KOPT-K1 (cell line): Measurements from ENCODE around the gene PCDHGA2.
"Not testable (repeated sequence)": the region's sequence is repeated elsewhere in the genome, so short reads cannot be mapped to it uniquely, and the experiment has no call there.

Experiments used
- H3K27ac ChIP-seq: fragments of 200-600 bp; sonication (generic); 2 replicates; pipeline ENCODE4 v1.5.1; 2016; ENCODE audit warnings: antibody characterized with exemption, mild to moderate bottlenecking, low read depth, low read length; ENCODE audit not compliant: poor library complexity, severe bottlenecking
- H3K36me3 ChIP-seq: fragments of 200-600 bp; sonication (generic); 2 replicates; pipeline ENCODE4 v1.5.1; 2017; ENCODE audit warnings: antibody characterized with exemption, mild to moderate bottlenecking, low read length, moderate library complexity; ENCODE audit not compliant: insufficient read depth
- H3K9me3 ChIP-seq: fragments of 200-600 bp; sonication (generic); 2 replicates; pipeline ENCODE4 v1.5.1; 2017; ENCODE audit warnings: antibody characterized with exemption, low read length, mild to moderate bottlenecking; ENCODE audit not compliant: insufficient read depth, poor library complexity, severe bottlenecking

PCDHGA2 gene

DNA sequence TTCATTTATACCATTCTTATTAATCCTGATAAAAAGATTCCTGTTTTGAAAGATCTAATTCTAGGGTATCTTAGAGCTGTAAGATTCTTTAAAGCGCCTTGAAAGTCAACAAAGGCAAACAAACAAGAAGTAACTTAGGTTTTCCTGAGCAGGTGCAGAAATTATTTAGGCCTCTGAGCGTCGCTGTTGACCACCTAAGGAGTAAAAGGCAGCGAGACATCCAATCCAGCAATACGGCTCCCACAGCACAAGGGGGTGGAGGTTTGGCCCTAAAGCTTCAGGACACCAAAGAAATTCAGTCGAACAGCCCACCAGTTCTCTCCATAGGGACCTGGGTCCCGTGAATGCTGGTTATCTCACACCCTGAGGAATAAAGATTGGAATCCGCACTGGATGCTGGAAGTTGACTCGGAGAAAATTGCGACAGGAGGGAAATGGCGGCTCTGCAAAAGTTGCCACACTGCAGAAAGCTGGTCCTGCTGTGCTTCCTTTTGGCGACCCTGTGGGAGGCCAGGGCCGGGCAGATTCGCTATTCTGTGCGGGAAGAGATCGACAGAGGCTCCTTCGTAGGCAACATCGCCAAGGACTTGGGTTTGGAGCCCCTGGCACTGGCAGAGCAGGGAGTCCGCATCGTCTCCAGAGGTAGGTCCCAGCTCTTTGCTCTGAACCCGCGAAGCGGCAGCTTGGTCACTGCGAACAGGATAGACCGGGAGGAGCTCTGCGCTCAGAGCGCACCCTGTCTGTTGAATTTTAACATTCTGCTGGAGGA, at the start of gene PCDHGA2:
TSS of gene PCDHGA2 (plus strand) at position 223 of the 769 bp plus-strand sequence.
- Histone ChIP-seq H3K27ac (no peak within 1 kb of the TSS), H3K9me3 (peaks cover 20% of the 10 kb centered on the region), H3K36me3 (no peaks in the 10 kb centered on the region)

DNA sequence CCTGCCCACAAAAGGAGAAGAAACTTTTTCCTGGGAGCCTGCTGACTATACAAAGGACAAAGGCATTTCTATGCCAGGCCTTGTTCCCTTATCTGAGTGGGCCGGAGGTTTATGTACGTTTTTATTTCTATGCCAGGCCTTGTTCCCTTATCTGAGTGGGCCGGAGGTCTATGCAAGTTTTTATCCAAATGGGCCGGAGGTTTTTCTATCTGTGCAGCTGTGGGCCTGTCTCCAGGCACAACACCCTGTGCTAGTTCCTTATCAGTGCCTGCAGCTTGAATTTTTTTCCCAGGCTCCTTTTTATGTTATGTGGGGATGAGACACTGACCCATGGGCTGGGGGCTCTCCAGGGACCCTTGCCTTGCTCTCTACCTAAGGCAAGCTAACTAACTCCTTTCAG, 40.2 kb upstream of the PCDHGA2 start:
- peaks cover 47% of the 10 kb centered on the region for H3K9me3 ChIP-seq
- H3K36me3 ChIP-seq: no peaks in the 10 kb centered on the region

DNA sequence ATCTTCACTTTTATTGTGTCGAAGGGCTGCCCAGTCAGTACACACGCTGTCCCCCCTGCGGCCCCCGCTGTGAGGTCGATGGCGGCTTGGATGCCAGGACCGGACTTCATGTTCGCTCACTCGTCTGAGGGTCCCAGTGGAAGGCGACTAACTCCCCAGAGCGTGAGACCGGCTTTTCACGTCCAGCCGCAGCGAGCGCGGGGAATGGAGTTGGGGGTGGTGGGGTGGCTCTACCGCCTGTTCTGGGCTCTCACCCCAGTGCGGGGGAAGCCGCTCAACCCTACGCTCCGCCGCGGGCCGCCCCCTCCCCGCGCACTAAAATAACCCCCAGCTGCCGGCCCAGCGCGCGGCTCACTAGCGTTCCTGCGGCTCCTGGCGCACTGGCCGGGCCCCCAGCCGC, 34.8 kb upstream of the PCDHGA2 start, which contains the start of gene SLC25A2:
TSS of gene SLC25A2 (minus strand) at position 294 of the 400 bp plus-strand sequence. CDS start at position 110, 184 bp downstream.
- Histone ChIP-seq H3K9me3 (peaks cover 71% of the 10 kb centered on the region), H3K36me3 (no peaks in the 10 kb centered on the region), H3K27ac (no peak within 1 kb of the TSS)

More for the DNA sequence above, 40.2 kb upstream of the PCDHGA2 start:
- no peak overlapping the region for H3K27ac ChIP-seq

DNA sequence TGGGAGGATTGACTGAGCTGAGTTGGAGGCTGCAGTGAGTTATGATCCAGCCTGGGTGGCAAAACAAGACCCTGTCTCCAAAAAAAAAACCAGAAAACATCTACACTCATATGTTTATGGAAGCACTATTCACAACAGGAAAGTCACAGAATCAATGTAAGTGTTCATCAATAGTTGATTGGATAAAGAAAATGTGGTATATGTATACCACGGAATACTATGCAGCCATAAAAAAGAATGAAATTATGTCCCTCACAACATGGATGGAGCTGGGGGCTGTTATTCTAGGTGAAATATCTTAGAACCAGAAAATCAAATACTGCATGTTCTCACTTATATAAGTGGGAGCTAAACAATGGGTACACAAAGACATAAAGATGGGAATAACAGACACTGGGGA, 31.9 kb upstream of the PCDHGA2 start:
- peaks cover 76% of the 10 kb centered on the region for H3K9me3 ChIP-seq
- H3K36me3 ChIP-seq: peaks cover 4% of the 10 kb centered on the region; the same call in 1 of the 2 replicates
- no peak overlapping the region for H3K27ac ChIP-seq

DNA sequence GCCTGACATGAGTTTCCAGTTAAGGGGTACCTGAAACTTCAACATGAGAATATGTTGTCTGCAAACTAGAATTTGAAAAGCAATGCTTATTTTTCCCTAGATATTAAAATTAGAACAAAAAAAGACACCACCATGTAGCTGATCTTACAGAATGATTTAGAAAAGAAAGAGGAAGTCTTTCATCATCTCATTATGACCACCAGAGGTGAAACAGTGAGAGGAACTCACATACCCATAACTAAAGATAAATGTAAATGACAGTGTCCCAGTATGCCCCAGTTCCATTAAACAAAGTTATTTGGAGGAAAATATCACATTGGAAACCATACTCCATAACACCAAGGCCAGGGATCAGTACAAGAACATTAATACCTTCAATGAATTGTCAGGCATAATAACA, 24.8 kb upstream of the PCDHGA2 start:
- peaks cover 87% of the 10 kb centered on the region for H3K9me3 ChIP-seq
- peaks cover 57% of the 10 kb centered on the region for H3K36me3 ChIP-seq
- no peak overlapping the region for H3K27ac ChIP-seq

DNA sequence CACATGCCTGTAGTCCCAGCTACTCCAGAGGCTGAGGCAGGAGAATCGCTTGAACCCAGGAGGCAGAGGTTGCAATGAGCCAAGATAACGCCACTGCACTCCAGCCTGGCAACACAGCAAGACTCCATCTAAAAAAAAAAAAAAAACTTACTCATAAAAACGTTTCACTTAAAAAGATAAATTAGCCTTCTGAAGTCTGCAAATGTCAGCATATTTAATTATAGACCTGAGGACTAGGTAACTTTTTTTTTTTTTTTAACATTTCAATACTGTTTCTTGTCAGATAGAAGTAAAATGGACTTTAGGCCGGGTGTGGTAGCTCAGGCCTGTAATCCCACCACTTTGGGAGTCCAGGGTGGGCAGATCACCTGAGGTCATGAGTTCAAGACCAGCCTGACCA, 21.6 kb upstream of the PCDHGA2 start:
- H3K27ac ChIP-seq: not testable (repeated sequence)
- peaks cover 64% of the 10 kb centered on the region for H3K36me3 ChIP-seq
- peaks cover 94% of the 10 kb centered on the region for H3K9me3 ChIP-seq

DNA sequence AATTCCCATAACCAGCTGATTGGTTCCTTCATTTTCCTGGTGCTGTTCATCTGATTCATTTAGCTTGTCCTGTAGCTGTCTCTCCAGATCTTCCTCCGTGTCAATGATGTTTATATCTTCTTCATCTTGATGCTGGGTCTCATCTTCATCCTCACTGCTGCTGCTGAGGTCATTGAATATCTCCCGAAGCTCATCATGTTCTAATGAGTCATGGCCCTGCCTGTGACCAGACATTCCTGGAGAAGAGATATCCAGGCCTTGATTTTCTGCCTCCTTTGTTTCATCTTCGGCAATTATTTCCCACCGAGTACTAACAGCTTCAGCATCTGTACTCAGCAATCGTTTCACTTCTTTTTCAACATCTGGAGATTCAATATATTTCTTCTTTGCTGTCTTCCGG, 19.4 kb upstream of the PCDHGA2 start:
- Histone ChIP-seq H3K9me3 (peaks cover 80% of the 10 kb centered on the region), H3K27ac (no peak overlapping the region), H3K36me3 (peaks cover 54% of the 10 kb centered on the region)

DNA sequence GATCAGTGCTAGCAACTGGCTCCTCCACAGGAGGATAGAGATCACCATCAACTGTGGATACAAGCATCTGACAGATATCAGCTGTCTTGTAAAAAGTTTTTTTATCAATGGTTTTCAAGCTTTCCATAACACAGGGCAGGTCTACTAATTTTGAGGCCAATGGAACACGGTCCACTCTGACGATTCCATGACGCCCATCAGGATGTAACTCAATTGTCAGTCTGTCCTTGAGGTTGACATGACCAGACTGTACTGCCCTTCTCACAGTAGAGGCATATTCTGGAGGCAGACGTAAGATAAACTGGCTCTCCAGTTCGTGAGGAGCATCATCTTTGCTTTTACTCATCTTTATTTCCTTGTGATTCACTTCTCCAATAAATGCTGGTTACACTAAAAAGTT, 18.9 kb upstream of the PCDHGA2 start:
- Histone ChIP-seq H3K9me3 (peaks cover 75% of the 10 kb centered on the region), H3K27ac (peak overlapping the region; percentile 89), H3K36me3 (peaks cover 51% of the 10 kb centered on the region)

DNA sequence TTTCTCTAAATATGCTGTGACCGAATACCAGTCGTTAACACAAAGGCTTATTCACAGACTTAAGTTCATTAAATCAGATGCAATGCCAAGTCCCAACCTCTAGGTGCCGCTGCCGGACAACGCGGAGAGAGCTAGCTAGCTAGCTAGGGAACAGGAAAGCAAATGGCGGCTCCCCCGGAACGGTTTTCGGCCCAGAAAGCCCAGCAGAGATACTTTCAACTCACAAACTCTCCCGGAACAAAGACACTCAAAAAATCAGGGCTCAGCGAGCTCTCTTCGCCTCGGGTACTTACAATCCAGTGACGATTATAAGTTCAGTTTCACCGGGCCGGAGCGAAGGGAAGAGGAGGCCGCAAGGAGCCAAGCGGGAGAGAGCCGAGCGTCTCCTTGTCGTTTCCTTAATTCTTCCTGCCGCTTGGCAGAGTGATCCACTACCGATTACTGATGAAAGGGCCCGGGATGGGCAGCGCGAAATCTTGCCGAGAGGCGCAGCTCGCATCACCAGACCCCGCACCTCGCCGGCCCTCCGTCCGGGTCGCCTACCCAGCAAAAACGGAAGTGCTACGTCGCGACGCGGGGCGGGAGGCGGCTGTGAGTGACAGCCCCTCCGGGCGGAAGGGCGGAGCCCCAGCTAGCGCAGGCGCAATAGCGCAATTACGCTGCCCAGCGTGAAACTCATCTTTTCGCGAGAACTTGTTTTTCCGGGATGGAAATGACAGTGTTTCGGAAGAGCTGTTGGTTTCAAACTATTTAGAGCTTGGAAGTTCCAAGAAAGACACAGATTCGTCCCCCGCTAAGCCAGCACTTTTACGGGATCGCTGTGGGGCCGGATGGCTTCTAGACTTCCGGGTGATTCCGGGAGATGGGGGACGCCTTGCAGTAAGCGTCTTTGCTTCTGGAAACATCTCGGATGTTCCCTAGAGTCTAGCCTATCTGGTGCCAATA, 18.1 kb upstream of the PCDHGA2 start, which contains the start of gene TAF7:
TSS of gene TAF7 (minus strand) at position 560 of the 945 bp plus-strand sequence. CDS start 740 bp downstream, outside the sequence.
- Histone ChIP-seq H3K9me3 (peaks cover 67% of the 10 kb centered on the region), H3K27ac (peak within 1 kb of the TSS; percentile 89), H3K36me3 (peaks cover 43% of the 10 kb centered on the region)

DNA sequence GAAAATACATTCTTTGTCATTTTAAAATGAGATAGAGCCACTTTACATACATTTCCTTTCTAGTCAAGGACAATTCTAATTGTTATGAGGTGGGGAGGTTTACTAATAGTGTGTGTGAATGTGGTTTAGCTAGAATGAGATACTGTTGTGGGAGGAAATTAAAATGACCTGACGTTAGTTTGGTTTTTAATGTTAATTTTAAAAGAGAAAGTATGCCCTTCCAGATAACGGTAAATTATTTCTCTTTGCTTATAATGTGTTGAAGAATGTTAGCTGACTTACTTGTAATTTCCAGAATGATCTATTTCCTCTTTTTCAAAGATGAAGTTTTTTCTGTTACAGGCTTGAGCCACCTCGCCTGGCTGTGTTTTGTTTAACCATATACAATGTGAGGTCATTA, 16.3 kb upstream of the PCDHGA2 start:
- H3K27ac ChIP-seq: no peak overlapping the region
- peaks cover 49% of the 10 kb centered on the region for H3K9me3 ChIP-seq
- peaks cover 25% of the 10 kb centered on the region for H3K36me3 ChIP-seq

DNA sequence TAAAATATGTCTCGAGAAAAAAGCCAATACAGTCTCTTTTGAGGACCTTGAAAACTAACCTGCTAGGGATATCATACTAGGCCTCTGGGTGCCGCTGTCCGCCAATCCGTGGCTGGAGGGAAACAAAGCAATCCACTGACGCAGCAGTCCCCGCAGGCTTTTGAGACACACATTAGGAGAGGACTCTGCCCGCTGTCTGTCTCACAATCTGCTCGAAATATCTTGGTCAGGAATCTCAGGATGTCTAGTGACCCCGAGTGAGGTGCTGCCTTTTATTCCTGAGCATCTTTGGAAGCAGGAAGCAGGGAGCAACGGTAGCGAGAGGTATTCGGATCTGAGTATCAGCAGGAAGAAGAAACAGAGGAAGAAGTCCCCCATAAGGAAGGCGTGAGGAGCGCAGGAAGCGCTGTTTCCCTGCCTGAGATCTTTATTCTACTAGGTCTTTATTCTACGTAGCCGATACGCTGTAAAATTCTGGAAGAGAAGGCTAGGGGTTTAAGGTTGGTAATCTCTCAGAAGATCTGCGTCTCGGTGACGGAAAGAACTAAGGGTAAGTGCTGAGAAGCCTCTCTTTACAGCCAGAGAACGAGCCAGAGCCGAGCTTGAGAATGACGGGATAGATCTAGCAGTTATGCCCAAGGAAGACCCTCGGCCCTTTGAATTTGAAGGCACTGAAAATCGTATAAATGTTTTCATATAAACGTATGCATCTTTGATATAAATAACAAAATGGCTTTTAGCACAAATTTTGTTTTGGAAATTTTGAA, 12.3 kb upstream of the PCDHGA2 start:
- no peaks in the 10 kb centered on the region for H3K36me3 ChIP-seq
- no peak overlapping the region for H3K27ac ChIP-seq
- H3K9me3 ChIP-seq: peaks cover 15% of the 10 kb centered on the region

DNA sequence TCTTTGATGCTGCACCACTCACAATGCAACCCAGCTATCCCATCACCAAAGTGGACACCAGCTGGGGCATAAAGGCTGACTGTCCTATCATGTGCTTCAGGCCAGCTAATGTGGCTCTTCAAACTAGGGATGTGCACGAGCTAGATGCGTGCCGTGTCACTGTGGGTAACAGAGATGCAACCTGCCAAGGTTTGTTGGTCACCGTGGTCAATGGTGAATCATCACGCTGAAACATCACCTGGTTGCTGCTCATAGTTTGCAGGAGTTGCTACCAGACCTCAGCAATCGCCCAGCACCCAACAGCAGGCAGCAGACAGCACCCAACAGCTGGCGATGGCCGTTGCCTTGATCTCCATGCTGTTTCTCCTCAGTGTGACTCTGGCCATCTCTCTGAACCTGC, 10.3 kb upstream of the PCDHGA2 start:
- H3K9me3 ChIP-seq: peaks cover 9% of the 10 kb centered on the region
- no peaks in the 10 kb centered on the region for H3K36me3 ChIP-seq
- no peak overlapping the region for H3K27ac ChIP-seq

DNA sequence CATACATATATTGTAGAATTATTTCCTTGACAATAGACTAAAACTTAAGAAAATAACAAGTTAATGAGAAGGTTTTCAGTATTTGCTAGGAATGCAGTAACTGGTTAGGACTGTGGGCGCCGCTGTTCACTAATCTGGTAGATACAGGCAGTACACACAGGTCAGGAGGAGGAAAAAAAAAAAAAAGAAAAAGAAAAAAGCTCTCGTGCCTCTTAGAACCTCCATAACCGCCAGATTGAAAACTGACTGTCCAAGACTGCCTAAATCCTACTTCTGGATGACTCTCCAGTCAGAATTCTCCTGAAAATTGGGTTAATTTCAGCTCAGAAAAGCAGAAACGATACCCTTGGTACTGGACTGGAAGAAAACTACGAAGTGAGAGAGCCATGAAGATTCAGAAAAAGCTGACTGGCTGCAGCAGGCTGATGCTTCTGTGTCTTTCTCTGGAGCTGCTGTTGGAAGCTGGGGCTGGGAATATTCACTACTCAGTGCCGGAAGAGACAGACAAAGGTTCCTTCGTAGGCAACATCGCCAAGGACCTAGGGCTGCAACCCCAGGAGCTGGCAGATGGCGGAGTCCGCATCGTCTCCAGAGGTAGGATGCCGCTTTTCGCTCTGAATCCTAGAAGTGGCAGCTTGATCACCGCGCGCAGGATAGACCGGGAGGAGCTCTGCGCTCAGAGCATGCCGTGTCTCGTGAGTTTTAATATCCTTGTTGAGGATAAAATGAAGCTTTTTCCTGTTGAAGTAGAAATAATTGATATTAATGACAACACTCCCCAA, 8.1 kb upstream of the PCDHGA2 start, which contains the start of gene PCDHGA1:
TSS of gene PCDHGA1 (plus strand) at position 216 of the 782 bp plus-strand sequence.
- H3K9me3 ChIP-seq: peaks cover 9% of the 10 kb centered on the region
- no peaks in the 10 kb centered on the region for H3K36me3 ChIP-seq
- H3K27ac ChIP-seq: no peak within 1 kb of the TSS

DNA sequence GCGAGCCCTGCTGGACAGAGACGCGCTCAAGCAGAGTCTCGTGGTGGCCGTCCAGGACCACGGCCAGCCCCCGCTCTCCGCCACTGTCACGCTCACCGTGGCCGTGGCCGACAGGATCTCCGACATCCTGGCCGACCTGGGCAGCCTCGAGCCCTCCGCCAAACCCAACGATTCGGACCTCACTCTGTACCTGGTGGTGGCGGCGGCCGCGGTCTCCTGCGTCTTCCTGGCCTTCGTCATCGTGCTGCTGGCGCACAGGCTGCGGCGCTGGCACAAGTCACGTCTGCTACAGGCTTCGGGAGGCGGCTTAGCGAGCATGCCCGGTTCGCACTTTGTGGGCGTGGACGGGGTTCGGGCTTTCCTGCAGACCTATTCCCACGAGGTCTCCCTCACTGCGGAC, 6.0 kb upstream of the PCDHGA2 start:
- H3K9me3 ChIP-seq, H3K36me3 ChIP-seq, H3K27ac ChIP-seq: not testable (repeated sequence)
